Measurements from ENCODE around the gene SHFL. TPM values are rescaled to one million over a fixed set of nuclear protein-coding genes. Genes with fewer than 3 reads are reported as not detected.

SHFL gene
- total RNA-seq, 4 donors from 2014 or later = 39.9 to 125 (median 62.7) TPM

DNA sequence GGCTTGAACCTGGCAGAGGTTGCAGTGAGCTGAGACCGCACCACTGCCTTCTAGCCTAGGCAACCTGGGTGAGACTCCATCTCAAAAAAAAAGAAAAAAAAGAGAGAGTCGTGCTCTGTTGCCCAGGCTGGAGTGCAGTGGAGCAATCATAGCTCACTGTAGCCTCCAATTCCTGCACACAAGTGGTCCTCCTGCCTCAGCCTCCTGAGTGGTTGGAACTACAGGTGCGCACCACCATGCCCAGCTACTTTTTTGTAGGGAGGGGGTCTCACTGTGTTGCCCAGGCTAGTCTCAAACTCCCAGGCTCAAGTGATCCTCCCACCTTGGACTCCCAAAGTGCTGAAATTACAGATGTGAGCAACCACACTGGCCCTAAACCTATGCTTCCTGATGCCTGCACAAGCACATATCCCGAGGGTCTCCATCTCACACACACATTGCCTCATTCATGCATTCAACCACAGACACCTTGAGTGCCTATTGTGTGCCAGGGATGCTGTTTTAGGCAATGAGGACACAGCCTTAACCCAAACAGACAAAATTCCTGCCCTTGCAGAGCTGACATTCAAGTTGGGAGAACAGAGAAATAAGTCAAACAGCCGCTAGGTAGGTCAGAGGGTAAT is 14.2 kb downstream of the SHFL start:
- H3K9me3 ChIP-seq = no peaks in the 10 kb centered on the region

DNA sequence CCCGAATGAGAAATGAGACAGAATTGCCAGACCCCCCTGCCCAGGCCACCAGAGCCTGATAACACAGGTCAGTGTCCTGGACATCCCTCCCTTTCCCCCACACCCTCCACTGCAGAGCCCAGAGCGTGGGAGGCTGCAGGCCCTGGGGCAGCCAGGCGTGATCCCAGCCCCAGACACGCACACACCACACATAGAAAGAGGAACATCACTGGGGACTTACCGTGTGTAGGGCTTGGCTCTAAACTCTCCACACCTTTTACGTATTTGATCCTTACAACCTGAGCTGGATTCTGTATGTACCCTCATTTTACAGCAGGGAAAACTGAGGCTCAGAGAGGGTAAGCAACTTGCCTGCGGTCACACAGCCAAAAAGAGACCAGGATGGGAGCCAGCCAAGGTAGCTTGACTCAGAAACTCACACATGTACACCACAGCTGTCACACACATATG is 16.7 kb downstream of the SHFL start:
- TF ChIP-seq, protein P1, sequence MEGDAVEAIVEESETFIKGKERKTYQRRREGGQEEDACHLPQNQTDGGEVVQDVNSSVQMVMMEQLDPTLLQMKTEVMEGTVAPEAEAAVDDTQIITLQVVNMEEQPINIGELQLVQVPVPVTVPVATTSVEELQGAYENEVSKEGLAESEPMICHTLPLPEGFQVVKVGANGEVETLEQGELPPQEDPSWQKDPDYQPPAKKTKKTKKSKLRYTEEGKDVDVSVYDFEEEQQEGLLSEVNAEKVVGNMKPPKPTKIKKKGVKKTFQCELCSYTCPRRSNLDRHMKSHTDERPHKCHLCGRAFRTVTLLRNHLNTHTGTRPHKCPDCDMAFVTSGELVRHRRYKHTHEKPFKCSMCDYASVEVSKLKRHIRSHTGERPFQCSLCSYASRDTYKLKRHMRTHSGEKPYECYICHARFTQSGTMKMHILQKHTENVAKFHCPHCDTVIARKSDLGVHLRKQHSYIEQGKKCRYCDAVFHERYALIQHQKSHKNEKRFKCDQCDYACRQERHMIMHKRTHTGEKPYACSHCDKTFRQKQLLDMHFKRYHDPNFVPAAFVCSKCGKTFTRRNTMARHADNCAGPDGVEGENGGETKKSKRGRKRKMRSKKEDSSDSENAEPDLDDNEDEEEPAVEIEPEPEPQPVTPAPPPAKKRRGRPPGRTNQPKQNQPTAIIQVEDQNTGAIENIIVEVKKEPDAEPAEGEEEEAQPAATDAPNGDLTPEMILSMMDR (IDR thresholded peaks at IDR 0.05) = no peak
- Histone ChIP-seq H3K27ac (peak overlapping the region; percentile 73 to 94 (median 80)), H3K36me3 (peaks cover 0 to 4% (median 0%) of the 10 kb centered on the region in 3 donors), H3K27me3 (no peaks in the 10 kb centered on the region), H3K4me3 (peak overlapping the region in 1 of 4 donors; percentile 16), H3K9me3 (no peaks in the 10 kb centered on the region), H3K4me1 (peaks cover 0 to 39% (median 23%) of the 10 kb centered on the region in 4 donors)
- peak in 2 of 3 donors; percentile 74 to 77 for DNase-seq

More for the DNA sequence above, 14.2 kb downstream of the SHFL start:
- Histone ChIP-seq H3K27me3 (no peaks in the 10 kb centered on the region), H3K27ac (no peak overlapping the region), H3K4me1 (peaks cover 0 to 28% (median 16%) of the 10 kb centered on the region in 4 donors), H3K4me3 (no peak overlapping the region), H3K36me3 (no peaks in the 10 kb centered on the region)
- no peak for DNase-seq
- TF ChIP-seq, protein P1 (IDR thresholded peaks at IDR 0.05) = no peak
- no peak for TF ChIP-seq POLR2A (IDR thresholded peaks at IDR 0.05)

DNA sequence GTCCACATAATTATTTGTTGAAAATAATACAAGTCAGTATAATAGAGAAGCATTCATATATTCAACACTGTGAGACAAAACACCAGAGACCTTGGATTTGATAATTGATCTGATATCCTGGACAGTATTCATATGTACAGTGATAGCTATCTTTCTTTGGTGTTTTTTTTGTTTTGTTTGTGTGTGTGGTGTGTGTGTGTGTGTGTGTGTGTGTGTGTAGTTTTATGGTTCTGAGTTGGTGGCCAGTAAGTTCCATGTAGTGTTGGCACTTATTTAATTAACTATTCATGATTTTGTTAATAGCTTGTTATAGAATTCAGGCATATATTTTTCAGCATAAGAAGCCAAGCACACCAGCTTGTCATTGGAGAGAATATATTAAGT is 18.0 kb downstream of the SHFL start:
- no peaks in the 10 kb centered on the region for H3K27me3 ChIP-seq
- peak overlapping the region; percentile 84 to 94 (median 88) for H3K27ac ChIP-seq
- H3K4me1 ChIP-seq = peaks cover 0 to 43% (median 24%) of the 10 kb centered on the region in 4 donors
- no peak for TF ChIP-seq POLR2A (IDR thresholded peaks at IDR 0.05)
- TF ChIP-seq, protein P1 (IDR thresholded peaks at IDR 0.05) = no peak
- peaks cover 0 to 17% (median 0%) of the 10 kb centered on the region in 3 donors for H3K36me3 ChIP-seq
- H3K4me3 ChIP-seq = no peak overlapping the region
- no peak for DNase-seq
- no peaks in the 10 kb centered on the region for H3K9me3 ChIP-seq

DNA sequence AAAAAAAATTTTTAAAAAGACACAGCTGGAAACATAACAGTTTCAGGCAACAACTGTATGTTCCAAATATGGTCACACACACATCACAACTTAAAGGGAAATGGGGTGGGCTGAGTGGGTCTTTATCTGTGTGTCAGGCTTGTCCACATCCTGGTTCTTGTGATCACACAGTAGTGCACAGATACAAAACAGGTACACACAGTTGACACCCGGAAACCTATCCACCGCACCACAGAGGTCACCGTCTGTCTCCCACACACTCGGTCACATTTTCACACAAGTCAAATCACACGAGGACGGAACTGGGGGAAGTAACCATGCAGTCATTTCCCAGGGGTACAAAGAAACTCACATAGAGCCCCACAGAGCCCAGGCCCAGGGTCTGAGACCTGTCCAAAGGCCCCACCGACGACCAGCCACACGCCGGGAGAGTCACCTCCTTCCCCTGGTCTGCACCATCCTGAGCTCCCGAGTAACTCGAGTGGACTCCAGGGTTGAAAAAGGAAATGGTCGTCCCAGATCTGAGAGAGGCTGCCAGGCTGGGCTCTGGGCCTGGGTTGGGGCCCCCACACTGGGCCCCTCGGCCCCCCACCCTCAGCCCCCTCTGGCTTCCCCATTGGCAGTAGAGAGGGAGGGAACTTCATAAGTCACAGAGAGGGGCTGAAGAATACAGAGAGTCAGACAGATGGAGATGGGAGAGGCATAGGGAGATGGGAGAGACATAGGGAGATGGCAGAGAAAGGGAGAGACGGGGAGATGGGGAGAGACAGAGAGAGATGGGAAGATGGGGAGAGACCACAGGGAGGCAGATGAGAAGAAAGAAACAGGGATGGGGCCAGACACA is 18.8 kb downstream of the SHFL start:
- H3K4me3 ChIP-seq = no peak overlapping the region
- H3K36me3 ChIP-seq = peaks cover 0 to 25% (median 0%) of the 10 kb centered on the region in 3 donors
- H3K9me3 ChIP-seq = no peaks in the 10 kb centered on the region
- TF ChIP-seq, protein P1 (IDR thresholded peaks at IDR 0.05) = no peak
- TF ChIP-seq POLR2A (IDR thresholded peaks at IDR 0.05) = peak in 1 of 2 donors; percentile 24
- H3K4me1 ChIP-seq = peaks cover 0 to 43% (median 24%) of the 10 kb centered on the region in 4 donors
- no peaks in the 10 kb centered on the region for H3K27me3 ChIP-seq
- DNase-seq = peak in 2 of 3 donors; percentile 86 to 92
- H3K27ac ChIP-seq = peak overlapping the region; percentile 84 to 94 (median 88)

DNA sequence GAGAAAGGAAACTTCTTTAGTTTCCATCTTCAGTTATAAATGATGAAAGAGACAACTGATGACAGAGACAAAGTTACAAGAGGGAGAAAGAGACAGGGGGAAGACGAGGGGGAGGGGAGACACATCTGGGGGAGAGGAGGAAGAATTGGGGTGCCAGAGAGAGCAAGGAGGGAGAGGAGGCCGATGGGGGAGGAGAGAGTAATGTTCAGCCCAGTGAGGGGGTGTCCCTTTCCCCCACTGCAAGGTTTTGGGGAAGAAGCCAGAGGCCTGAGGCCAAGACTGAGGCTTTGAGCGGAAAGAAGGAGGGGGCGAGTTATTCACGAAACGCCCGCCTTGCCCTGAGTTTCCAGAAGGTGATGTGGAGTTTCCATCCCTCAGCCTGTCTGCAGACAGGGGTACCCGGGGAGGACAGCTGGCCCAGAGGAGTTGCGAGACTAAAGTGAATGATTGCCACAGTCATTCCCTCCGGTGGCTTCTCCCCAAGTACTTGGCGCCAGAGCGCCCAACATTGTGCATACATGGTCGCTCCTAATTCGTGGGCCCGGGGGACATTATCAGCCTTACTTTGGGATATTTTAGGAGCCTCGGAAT is 19.5 kb downstream of the SHFL start:
- H3K4me3 ChIP-seq = peak overlapping the region; percentile 72 to 86 (median 80)
- TF ChIP-seq, protein P1 (IDR thresholded peaks at IDR 0.05) = no peak
- TF ChIP-seq POLR2A (IDR thresholded peaks at IDR 0.05) = no peak
- no peaks in the 10 kb centered on the region for H3K27me3 ChIP-seq
- peaks cover 0 to 48% (median 24%) of the 10 kb centered on the region in 4 donors for H3K4me1 ChIP-seq
- DNase-seq = peak in 2 of 3 donors; percentile 44 to 70
- H3K27ac ChIP-seq = peak overlapping the region; percentile 84 to 92 (median 88)
- H3K9me3 ChIP-seq = no peaks in the 10 kb centered on the region
- H3K36me3 ChIP-seq = peaks cover 0 to 32% (median 0%) of the 10 kb centered on the region in 3 donors
